HG03025 (cell line): ENCODE results near the gene MLN.

ENCODE experiments used
- ATAC-seq: cut with Tn5 transposase; IDR thresholded peaks from one replicate; pipeline ENCODE4 v1.9.1; 2021; ENCODE audit warnings: mild to moderate bottlenecking, moderate library complexity; ENCODE audit not compliant: unreplicated experiment, low FRiP score

Gene MLN

GRCh38 chr6:33791620-33792019 is 12.2 kb downstream of the MLN start:
- ATAC-seq = no peak

GRCh38 chr6:33790910-33791309 is 12.9 kb downstream of the MLN start:
- no peak for ATAC-seq

GRCh38 chr6:33790379-33790778 is 13.4 kb downstream of the MLN start:
- no peak for ATAC-seq

DNA sequence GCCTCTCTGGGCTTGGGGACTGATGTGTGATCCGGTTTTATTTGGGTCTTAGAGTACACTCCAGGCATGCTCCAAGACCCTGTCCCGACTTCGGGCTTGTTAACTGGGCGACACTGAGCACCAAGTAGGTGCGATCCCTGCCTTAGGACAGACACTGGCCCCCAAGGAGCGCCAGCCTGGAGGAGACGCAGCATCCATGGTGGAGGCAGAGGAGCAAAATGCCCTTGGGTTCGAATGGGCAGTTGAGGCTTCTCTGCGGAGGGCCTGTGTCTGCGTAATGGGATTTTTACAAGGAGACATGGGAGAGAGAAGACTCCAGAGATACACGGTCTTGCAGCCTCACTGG is 14.3 kb downstream of the MLN start:
- no peak for ATAC-seq

GRCh38 chr6:33788694-33789549 is 14.9 kb downstream of the MLN start, which contains the start of gene LEMD2:
Gene LEMD2, minus strand, starts transcription at chr6:33789130. Its CDS starts 14 bp downstream, at chr6:33789116.
- peak; percentile 87 for ATAC-seq

DNA sequence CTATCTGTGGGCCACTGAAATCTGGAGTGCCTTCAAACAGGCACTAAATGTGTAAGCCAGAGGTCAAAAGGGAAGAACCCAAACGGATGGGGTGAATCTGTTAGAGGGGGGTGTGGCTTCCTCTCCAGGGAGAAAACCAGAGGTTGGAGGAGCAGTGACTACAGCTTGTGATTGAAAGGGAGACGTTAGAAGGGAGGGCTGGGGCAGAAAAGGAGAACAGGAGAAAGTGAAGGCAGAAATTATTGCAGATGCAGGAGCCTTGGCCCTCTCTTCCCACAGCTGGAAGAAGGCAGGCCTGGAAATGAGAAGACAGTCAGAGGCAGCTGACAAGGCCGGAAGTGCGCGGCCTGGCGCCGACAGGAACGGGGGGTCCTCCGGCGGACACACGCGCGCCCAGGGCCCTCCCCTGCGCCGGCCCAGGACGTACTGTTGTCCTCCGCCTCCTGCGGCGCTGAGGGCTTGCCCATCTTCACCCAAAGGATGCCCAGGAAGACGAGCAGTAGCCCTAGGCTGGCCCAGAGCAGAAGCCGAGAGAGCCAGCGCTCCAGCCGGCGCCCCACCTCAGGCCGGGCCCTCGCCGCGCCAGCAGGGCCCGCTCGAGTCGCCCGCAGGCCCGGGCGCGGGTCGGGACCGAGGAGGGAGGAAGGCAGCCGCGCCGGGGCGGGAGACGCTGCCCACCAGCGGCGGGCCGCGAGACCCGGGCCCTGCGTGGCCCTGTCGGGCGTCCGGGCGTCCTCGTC is 15.7 kb downstream of the MLN start:
- peak; percentile 40 for ATAC-seq

- no peak for ATAC-seq
Measured at GRCh38 chr6:33787346-33787953, 16.4 kb downstream of the MLN start.

GRCh38 chr6:33786736-33787135 is 17.1 kb downstream of the MLN start:
- no peak for ATAC-seq

DNA sequence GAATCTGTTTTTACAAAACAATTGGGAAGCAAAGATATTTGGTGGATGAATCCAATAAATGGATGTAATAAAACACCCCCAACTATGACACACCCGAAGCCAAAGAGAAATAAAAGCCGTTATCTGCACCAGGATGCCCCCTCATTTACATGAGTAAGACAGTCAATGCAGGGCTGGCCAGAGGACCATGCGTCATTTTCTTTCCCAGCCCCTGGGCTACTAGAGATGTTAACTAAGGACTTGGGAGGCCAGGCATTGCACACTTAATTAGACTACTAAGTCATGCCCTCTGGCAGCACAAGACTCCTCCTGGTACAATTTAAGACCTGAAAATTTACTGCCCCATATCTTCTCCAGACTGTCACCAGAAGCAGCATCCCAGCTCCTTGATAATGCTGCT is 18.0 kb downstream of the MLN start:
- no peak for ATAC-seq

- ATAC-seq = no peak
Measured at GRCh38 chr6:33784787-33785186, 19.0 kb downstream of the MLN start.

- ATAC-seq = no peak
Measured at GRCh38 chr6:33783781-33784520, 19.9 kb downstream of the MLN start.

GRCh38 chr6:33782561-33782960 is 21.2 kb downstream of the MLN start:
- ATAC-seq = no peak

DNA sequence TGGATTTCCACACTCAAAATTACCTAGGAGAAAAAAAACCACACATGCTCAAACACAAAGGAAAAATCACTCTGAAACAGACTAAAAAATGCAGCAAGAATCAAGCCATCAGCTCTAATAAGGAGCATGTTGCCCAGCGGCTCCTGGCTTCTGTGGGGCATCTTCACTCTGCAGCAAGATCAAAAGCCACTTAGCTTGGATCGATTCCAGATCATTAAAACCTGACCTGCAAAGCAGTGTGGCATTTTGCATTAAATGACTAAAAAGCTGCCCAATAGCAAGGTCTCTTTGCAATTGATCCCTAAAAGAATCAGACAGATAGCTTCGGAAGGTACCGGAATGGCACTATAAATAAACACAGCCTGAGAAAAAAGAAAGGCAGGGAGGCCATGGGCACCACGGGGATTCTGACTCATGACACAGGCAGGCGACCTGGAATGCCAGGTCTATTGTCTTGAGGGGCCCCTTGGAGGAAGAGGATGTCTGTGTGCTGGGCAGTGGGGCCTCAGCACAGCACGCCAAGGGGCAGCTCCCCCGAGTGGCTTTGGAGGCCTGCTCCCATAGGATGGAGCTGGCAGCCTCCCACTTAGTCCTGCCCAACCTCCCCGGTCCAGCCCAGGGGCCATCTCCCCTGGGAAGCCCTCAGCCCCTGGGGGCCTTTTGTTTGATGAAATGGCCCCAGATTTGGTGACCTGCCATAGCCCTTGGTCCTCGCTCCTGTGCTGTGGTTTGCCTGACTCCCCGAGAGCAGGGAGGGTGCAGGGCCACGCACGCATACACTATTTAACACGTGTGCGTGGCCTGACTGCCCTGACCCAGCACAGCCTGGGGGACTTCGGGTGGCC is 22.4 kb downstream of the MLN start:
- no peak for ATAC-seq

- no peak for ATAC-seq
Measured at GRCh38 chr6:33779895-33780294, 23.9 kb downstream of the MLN start.

GRCh38 chr6:33779290-33779689 is 24.5 kb downstream of the MLN start:
- ATAC-seq = no peak

DNA sequence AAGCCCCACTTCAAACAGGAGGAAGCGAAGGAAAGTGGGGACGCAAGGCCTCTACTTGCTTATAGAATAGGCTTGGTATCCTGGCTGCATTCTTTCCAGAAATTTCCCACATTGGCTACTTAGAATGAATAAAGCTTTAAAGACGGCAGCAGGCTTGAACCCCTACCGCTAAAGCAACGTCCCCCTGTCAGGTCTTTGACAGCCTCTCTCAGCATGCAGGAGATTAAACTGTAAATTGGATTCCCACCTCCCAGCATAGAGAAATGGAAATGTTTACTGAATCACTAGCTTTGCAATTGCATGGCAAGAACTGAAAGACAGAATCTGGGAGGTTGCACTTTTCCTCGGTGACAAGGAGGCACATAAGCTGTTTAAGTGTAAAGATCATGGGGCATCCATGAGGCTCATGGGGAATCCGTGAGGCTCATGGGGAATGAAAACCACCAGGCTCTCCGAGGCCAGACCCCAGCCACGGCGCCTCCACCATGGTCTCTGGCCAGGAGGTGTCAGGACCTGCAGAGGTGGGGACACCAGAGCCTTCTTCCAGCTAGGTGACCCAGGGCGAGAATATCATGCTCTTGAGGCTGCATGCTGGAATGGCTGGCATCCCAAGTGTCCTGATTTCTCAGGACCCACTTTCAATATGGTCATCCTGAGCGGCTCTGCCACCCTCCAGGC is 25.2 kb downstream of the MLN start:
- ATAC-seq = no peak

DNA sequence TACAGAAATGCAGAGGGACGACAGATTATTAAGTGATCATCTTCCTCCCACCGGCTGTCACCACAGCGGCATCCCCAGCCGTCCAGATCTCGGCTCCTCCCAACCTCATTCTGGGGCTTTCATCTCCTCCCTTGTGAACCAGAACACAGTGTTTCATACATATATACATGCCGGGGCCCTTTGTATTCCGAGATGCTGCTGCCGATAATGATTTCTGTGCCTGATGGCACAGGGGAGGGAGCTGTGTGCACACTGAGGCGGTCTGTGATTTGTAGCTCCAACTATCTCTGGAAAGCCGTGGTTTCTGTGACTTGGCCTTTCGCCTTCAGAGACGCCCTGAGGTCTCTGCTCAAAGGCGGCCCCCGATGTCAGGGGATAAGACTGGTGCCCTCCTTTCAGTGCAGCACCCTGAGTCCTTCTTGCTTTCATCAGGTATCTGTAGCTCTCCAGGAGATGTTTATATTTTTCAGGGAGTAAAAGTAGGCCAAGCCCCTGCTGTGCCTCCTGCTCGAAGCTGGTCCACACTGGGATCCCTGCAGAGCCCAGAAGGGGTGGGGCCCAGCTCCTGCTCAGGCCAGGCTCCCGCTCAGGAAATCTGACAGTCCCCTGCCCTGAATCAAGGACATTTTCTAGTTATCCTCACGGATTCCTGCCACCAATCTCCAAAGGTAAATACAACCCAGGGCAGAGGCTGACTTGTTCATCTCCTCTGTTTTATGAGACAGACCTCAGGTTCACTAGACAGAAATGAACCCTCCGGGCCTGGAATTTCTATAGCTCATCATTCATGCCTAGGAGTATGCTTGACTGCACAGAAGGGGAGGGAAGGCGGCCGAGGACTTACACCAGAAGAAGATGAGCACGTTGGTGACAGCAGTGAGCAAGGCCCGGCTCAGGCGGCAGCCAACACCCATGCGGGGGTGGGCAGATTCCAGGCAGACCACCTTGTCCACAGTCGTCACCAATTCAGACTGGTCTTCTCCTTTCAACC is 26.1 kb downstream of the MLN start:
- ATAC-seq = no peak

- no peak for ATAC-seq
Measured at GRCh38 chr6:33776764-33777163, 27.0 kb downstream of the MLN start.
